Thoracic aorta endothelial cell (primary cell): ENCODE measurements around the gene CCDC171. TPM values are rescaled to one million over a fixed set of nuclear protein-coding genes. Genes with fewer than 3 reads are reported as not detected.

ENCODE experiments used
- small RNA-seq: library from RNA; depleted of rRNA; stranded (forward); fragments of <200 nt; gene quantifications from one replicate; pipeline ENCODE3, GENCODE V24; 2012
- total RNA-seq: library from RNA; depleted of rRNA; stranded (reverse); fragments of >200 nt; gene quantifications from 2 replicates; pipeline ENCODE4 v1.2.3, GENCODE V29; 2012

The CCDC171 gene
- 2.1 and 2.9 TPM in 2 replicates for total RNA-seq

DNA sequence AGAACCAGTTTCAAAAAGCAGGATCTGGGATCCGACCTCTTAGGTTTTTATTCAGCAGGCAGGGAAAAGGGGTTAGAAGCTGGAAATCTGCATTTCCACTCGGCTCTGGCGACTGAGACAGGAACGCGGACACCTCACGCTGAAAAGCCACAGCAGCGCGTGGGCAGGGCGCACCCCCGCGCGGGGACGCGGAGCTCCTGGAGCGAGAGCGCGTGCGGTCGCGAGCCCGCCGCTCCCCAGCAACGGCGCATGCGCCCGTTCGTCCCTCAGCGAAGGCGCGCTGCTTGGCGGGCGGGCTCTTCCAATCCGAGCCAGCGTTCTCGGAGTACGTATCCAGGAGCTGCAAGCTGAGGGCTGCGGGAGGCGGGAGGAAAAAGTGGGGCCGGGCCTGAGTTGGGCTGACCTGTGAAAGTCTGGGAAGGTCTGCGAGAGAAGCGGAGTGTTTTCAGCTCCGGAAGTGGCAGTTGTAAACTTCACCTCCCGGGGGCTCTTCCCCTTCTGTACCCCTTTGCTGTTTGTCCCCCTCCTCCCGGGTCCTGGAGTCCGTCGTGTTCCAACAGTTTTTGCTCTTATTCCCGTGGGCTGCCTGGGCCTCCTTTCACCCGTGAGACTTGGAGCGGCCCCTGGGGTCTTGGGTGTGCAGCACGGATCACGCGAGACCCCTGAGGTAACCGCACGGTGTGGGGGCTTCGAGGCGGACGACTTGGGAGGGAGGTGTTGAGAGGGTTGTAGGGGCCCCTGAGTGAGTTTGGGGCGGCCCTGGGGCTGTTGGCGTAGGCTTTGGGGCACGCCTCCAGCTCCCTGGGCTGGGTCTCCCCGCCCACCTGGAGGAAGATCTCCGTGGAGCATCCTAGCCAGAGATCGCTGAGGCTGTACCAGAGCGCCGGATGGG, at the start of gene CCDC171:
CCDC171 (plus strand) TSS at position 408 of the 892 bp plus-strand sequence. CDS start 11,046 bp downstream, outside the sequence.

DNA sequence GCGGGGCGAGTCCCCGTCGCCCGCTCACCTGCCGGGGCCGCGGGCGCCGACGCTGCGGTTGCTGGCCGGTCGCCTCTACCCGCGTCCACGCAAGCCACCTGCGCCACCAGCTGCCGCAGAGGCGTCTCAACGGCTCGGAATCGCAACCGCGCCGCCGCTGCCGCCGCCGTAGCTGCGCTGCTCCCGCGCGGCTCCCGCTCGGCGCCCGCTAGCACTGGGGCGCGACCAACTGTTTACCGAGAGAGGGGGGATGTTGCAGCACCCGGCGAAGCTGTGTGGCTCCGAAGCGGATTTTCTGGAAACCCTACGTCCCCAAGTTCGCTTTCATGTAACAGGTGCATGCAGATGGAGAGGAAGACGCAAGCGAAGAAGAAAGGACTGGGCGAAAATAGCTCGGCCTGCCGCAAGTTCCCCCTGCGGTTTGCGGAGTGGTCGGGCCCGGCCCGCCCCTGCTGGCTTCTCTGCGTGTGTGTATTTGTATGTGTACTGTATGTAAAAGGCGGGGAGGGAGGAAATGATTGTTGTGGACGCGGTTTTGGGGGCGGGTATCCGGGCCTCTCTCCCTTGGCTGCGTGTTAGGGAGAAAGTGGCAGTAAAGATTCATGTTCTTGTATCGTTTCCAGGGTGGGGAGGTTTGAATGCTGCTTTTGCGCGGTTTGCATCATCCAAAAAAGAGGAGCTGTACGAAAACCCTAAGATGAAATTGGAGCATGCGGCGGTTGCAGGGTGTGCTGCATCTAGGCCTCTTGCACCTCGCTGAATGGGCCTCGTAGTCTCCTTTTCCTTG, 41.9 kb upstream of the CCDC171 start, which contains the start of gene PSIP1:
PSIP1 (minus strand) TSS at position 182 of the 787 bp plus-strand sequence. CDS start 782 bp downstream, outside the sequence.

Small RNA genes lying within 50 kb of the gene (small RNA-seq; reads per million reads assigned to genes)
- gene AL513423.1: not detected
- not detected for gene HMGN2P16
- gene RN7SL98P: not detected
- not detected for gene RNU6-14P
- not detected for gene RNU6-246P

Other genes with a start within 250 kb of the CCDC171 start
- gene TTC39B, start 245.8 kb upstream of the CCDC171 start, total RNA-seq: 5.1 and 7.9 TPM in 2 replicates
- 62.1 and 62.4 TPM in 2 replicates for gene SNAPC3, start 130.2 kb upstream of the CCDC171 start, total RNA-seq
- gene PSIP1, start 42.1 kb upstream of the CCDC171 start, total RNA-seq: 91.9 and 102 TPM in 2 replicates